Activated CD4-positive, CD25-positive, alpha-beta regulatory T cell treated with anti-CD3 and anti-CD28 coated beads, Interleukin-2, amount 50 U/mL, for 16 hours (primary cell): ENCODE measurements around the gene GPRC5C.

Experiments
- DNase-seq: peaks from one replicate; pipeline ENCODE4 v3.0.0-alpha.2; 2020; ENCODE audit warnings: low read depth, low spot score

GPRC5C gene, protein sequence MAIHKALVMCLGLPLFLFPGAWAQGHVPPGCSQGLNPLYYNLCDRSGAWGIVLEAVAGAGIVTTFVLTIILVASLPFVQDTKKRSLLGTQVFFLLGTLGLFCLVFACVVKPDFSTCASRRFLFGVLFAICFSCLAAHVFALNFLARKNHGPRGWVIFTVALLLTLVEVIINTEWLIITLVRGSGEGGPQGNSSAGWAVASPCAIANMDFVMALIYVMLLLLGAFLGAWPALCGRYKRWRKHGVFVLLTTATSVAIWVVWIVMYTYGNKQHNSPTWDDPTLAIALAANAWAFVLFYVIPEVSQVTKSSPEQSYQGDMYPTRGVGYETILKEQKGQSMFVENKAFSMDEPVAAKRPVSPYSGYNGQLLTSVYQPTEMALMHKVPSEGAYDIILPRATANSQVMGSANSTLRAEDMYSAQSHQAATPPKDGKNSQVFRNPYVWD

DNA sequence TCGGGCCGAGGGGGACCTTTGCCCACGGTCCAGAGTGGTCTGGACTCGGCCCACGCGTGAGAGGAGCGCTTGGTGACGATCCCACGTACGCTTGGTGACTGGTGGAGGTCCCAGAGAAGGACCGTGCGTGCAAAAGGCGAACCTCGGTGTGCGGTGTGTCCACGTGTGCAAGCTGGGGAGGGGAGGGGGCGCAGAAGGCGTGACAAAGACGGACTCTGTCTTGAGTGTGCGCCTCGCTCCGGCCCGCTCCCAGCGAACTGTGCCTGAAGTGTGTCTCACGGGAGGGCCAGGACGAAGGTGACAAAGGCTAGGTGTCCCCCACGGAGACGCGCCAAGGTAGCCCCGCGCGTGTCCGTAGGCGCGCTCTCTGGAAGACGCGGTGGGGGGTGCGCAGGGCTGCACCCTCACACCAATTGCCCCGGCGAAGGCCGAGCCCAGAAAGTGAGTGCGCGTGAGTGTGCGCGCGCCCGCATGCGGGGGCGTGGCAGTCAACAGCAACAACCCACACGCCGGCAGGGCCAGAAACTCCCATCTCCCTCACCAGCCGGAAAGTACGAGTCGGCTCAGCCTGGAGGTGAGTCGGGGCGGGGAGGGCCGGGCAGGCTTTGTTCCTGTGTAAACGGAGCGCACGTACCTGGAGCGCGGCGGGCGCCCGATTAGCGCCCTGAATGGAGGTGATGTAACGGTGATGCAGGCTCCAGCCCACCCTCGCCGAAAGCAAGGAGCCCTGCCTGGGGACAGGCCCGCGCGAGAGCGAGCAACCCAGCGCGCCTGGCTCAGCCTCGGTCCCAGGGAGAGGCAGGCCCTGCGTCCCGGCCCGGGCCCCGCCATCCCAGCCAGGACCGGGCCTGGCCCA, at the start of gene GPRC5C:
Gene GPRC5C (plus strand): TSS at position 521 of the 856 bp plus-strand sequence. CDS start 7,689 bp downstream, outside the sequence.
- DNase-seq = no peak

DNA sequence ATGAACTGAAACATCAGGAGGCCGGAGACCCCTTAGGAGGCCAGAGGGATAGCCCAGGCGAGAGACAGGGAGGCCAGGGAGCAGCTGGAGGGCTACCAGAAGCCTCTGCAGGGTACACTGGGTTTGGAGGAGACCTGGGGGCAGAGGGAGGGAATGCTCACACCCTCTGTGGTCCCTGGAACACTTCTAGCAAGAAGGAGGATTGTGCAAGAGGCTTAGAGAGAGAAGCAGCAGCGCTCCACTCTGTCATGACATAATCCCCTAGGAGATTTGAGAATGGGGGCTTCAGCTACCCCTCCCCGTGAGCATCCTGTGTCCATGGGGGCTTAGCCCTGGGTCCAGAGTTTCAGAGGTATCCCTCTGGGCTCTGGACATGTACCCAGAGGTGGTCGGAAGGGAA, 48.7 kb upstream of the GPRC5C start:
- DNase-seq = no peak

DNA sequence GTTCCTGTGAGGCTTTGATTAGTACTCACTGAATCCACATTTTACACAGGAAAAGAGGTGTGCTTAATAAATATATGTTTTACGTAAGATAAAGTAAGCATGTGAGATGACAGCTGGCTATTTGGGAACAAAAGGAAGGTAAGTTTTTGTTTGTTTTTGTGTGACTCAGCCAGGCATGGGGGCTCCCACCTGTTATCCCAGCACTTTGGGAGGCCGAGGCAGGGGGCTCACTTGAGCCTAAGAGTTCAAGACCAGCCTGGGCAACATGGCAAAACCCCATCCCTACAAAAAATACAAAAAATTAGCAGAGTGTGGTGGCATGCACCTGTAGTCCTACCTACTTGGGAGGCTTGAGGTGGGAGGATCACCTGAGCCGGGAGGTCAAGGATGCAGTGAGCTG, 46.7 kb upstream of the GPRC5C start:
- DNase-seq = no peak

DNA sequence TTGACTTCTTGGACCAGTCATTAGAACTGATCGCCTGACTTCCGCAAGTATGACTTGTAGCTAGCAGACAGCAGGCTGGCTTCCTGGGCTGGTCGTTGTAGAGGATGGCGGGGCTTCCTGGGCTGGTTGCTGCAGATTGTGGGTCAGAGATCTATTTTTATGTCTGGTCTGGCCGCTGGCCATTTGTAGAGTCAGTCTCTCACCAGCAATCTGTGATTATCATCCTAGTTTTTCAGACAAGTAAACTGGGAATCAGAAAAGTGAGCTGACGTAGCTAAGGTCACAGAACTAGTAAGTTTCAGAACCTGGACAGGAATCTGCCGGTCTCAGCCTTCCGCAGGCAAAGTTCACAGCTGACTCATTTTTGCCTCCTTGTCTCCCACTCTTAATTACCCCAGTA, 45.5 kb upstream of the GPRC5C start:
- DNase-seq = no peak

DNA sequence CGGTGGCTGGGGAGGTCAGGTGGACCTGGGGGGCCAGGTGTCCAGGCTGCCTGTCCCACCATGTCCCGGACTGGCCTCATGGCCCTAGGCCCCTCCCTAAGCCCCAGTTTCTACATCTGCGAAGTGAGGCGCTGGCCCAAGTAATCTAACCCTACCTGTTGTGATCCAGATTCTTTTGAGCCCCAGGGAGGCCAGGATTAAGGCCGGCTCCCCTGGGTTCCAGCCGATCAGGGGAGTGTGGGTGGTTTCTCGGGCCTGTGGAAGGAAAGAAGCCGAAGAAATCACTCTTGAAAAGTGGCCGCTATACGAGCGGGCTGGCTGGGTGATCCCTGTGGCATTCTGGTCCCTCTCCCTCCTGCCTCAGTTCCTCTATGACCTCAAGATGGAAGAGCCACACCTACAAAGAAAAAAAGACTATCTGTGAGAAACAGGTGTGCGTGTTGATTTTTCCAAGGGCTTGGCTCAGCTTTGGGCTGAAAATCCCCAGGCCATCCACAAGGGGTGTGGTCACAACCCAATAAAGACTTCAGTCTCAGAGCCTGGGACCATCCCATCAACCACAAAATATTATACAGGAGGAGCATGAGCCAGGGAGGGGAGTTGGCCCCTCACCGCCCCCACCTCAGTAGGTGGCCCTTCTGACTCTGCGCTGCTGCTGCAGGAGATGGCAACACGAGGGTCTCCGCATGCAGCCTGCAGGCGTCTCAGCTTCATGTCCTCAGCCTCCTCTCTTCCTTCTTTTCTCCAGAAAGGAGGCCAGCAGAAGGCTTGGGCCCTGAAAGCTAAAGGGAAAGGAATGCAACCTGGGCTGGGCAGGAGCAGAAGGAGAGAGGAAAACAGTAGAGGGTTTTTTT, 44.3 kb upstream of the GPRC5C start:
- no peak for DNase-seq

DNA sequence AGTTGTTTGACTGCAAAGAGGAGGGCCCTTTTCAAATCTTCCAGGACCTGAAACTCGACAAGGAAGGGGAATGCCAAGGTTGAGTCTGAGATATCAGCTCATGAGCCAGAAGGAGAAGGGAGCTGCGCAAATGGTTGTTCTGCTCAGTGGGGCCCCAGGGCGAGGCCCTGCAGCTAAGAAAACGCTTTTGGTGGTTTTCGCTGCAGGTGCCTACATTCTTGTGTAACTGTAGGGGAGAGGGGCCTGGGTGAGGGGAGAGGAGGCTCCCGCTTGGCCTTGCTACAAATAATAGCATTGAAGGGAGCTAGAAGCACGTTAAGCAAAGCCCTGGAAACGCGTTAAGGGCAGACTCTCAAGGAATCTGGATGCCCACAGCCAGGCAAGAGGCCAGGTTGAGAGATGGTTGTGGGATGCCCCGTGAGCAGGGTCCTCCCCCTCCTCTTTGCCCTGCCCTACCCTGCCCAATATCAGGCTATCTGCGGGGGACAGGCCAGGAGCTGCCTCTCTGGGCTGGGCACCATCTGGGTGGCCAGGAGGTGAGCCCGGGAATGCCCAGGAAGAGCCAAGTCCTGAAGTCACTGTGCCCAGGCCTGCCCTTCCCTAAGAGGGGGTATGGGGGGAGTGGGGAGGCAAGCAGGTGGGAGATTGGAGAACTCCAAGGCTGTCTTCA, 42.7 kb upstream of the GPRC5C start:
- no peak for DNase-seq

DNA sequence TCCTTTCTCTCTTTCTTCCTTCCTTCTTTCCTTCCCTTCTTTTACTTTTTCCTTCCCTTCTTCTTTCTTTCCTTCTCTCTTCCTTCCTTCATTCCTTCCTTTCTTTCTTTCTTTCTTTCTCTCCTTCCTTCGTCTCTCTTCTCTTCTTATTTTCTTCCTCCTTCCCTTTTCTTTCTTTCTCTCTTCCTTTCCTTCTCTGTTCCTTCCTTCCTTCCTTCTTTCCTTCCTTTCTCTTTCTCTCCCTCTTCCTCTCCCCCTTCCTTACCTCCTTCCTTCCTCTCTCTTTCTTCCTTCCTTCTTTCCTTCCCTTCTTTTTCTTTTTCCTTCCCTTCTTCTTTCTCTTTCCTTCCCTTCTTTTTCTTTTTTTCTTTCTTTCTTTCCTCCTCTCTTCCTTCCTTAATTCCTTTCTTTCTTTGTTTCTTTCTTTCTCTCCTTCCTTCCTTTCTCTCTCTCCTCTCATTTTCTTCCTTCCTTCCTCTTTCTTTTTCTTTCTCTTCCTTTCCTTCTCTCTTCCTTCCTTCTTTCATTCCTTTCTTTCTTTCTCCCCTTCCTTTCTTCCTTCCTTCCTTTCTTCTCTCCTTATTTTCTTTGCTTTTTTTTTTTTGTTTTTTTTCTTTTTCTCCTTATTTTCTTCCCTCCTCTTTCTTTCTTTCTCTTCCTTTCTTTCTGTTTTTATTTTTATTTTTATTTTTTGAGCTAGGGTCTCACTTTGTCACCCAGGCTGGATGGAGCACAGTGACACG, 41.8 kb upstream of the GPRC5C start:
- no peak for DNase-seq

DNA sequence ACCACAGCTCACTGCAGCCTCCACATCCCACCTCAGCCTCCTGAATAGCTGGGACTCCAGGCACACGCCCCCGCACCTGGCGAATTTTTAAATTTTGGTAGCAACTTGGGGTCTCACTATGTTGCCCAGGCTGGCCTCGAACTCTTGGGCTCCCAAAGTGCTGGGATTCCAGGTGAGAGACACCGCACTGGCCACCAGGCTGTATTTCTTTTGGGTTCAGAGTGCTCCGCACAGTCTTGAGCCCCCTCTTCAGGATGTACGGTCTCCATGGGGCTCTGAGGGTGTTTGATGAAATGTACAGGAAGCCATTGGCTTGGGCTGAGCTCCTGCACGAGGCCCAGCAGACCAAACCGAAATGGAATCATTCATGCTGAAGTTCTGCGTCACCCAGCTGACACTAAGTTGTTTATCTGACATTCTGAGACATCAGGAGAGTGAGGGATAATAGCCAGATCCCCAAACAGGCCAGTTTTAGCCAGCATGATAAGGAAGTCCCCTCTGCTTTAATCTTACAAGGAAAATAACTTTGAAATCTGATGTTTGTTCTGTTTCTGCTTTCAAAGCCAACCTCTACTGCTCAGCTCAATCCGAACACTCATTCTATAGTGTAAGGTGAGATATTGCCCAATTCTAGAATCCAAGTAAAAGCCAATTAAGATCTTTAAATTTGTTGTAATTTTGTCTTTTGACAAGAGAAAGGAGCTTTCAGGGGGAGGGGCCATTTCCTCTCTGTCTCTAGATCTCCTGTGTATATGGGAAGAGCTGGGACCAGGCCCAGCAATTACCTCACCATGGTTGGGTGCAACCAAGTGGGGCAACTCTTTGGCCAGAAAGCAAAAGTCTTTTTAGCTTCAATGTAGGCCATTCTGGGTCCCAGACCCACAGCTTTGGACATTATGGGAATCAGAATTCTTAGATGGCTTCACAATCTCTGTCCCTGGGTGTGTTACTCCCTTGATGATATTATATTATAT, 40.9 kb upstream of the GPRC5C start:
- no peak for DNase-seq

DNA sequence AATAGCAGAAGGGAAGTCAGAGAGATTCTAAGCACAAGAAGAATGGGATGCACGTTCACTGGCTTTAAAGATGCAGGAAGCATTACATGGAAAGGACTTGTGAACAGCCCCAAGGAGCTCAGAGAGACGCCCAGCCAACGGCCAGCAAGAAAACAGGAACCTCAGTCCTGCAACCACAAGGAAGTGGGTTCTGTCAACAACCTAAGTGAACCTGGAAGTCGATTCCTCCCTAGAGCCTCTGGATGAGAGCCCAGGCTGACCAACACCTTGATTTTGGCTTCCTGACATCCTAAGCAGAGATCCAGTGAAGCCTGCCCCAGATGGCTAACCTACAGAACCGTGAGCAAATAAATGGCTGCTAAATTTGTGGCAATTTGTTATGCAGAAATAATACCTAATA, 40.1 kb upstream of the GPRC5C start:
- DNase-seq = no peak

DNA sequence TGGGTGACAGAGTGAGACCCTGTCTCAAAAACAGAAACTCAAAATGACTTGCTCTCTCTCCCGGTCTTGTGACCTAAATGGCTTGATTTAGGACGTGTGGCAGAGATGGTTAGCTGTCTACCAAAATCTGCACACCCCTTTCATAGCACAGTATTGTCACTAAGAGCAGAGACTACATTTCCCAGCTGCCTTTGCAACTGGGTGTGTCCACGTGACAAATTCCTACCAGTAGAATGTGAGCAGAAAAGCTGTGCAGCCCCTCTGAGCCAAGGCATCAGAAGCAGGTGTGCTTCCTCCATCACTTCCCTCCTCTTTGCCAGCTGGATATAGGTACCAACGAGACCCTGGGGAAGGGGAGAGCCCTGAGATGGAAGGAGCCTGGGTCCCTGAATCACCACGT, 39.0 kb upstream of the GPRC5C start:
- DNase-seq = no peak

DNA sequence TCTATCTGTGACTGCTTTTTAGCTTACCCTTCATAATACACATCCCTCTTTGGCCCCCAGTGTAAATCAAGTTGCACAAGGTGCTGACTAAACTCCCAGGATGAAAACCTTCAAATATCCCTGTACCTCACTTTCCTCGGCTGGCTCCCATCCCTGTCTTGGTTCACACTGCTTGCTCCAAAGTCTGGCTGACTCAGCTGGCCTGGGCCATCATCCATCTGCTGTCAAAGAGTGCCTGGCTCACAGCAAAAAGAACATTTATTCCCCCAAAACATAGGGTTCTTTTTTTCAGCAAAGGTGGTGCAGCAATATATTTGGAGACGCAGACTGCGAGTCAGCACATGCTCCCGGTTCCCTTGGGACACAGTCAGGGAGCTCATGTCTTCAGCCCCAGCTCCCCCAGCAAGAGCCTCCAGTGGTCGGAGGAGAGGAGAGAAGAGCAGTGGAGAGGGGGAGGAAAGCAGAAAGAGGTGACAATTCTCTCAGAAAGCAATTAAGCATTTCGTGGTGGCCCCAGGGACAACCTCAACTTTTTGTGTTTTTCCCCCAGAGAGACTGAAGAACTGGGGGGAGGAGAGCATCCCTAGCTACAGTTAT, 38.4 kb upstream of the GPRC5C start:
- DNase-seq = no peak

DNA sequence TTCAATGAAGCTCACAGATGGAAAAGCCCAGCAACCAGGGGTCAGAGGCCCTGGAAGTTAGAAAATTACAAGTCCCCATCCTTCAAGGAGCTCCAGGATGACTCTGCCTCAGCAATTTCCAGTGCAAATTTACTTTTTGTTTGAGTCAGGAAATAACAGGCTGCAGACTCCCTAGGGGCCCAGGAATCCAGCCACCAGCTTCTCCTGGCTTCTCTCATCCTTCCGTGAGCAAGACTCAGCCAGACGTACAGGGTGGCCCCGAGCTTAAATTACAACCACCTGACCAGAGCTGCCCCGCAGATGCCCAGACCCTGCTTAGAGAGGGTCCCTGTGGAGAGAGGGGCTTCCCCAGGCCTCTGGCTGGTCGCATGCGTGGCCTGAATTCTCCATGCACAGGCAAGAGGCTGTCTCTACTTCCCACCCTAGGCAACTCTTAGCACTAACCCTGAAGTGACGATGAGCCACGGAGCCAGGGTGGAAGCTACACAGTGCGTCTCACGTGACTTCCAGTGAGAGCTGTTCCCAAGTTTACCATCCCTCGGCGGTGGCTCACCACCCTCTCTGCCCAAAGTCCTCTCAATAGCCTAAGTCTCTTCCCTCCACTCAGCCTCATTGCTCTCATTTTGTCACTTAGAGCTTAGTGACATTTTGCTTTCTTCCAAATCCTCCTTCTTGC, 37.5 kb upstream of the GPRC5C start:
- DNase-seq = no peak

DNA sequence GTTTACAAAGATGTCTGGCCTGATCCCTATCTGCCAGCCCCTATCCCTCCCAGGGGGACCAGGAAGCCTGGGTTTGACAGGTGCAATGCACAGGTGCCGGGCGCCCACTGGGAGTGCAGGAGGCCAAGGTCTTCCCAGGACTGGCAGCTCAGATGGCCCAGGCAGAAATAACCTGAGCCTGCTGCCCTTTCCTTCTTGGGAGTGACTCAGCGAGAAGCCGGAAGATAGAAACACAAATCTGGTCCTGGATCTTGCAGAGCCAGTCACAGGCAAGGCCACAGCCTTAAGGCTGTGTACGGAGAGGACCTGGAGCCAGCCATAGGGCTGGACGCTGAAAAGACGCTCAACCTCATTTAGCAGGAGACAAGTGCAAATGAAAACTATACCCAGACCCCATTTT, 36.9 kb upstream of the GPRC5C start:
- DNase-seq = no peak

DNA sequence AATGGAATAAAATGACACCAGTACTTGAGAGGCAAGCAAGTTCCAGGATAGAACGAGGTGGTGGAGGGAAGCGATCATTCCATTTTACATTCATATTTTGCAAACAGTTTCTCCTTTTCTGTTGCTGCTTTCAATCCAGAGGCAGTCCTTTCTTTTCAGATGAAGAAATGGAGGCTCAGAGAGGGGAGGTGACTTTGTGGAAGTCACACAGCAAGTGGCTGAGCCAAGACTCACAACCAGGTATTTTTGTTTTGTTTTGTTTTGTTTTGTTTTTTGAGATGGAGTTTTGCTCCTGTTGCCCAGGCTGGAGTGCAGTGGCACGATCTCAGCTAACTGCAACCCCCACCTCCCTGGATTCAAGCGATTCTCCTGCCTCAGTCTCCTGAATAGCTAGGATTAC, 35.3 kb upstream of the GPRC5C start:
- DNase-seq = no peak

DNA sequence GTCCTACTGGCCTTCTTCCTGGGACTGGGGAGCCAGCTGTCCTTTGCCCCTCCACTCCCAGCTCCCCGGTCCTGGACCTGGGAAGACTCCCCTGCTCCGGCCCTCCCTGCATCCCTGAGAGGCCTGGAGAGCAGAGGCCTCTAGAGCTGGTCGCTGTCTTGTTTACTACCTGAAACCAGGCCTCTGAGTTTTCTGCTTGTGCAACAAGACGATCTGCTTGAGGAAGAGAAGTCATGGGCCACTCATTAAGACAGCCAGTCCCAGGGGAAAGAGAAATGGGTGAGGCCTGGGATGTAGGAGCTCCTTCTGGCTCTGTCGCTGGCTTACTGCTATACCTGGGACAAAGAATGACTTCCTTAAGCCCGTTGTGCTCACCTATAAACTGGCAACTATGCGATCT, 29.8 kb upstream of the GPRC5C start:
- DNase-seq = no peak

DNA sequence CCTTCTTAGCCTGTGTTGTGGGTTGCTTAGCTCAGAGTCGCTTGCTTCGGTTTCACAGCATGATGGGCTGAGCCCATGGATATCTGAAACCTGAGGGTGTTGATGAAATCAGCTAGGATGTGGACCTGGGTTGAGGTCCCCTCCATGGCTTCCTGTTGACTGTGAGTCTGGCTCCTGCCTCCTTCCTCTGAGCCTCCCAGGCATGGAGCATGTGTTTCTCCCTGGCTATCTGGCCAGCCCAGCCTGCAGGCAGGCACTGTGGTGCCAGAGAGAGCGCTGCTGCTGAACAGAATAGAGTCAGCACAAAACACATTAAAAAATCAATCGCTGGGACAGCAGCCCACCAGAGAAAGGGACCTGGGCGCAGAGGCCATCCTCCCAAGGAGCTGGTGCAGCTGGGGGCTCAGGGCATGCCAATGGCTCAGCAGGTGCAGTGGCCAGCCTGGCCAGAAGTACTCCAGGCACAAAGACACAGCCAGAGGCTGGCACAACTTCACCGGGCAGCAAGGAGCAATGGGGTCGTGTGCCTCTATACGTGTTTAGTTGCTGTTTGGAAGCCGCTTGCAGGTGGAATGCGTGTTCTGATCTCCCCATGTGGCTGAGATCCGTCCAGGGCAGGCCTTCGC, 28.3 kb upstream of the GPRC5C start:
- no peak for DNase-seq

DNA sequence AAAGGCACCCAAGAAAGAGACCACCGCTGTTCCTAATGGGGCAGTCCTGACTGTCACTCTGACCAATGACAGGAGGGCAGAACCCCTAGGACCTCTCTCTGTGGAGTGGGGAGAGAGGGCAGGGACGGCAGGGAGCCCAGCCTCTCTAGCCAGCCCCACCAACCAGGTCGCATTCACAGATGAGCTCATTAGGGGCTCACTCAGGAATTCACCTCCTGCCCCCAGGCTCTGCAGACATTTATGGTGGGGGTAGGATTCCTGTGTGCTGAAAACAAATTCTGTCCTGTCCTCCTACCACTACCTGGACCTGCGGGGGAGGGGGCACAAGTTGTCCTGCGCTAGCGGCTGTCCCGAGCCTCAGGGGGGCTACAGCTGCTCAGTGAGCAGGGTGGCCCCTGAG, 27.7 kb upstream of the GPRC5C start:
- no peak for DNase-seq

DNA sequence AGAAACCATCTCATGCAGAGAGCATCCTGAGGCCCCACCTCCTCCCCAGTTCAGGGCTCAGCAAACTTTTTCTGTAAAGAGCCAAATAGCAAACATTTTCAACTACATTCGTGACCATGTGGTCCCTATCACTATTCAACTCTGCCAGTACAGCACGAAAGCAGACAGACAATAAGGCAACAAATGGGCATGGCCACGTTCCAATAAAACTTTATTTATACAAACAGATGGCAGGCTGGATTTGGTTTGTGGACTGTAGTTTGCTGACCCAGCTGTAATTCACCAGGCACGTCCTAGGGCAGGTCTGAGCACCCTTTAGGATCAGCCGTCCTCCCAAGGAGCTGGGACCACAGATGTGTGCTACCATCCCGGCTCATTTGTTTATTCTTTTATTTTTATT, 27.1 kb upstream of the GPRC5C start:
- DNase-seq = no peak
